ENCODE measurements around the gene PABPC1L.
"Not testable (repeated sequence)": the region's sequence is repeated elsewhere in the genome, so short reads cannot be mapped to it uniquely, and the experiment has no call there.

Gene PABPC1L

GRCh38 chr20:44909872-44910689 is at the start of gene PABPC1L:
TSS of gene PABPC1L (plus strand) at chr20:44910060. CDS start at chr20:44910144, 84 bp downstream.
- peak; percentile 59 to 77 (median 70) for DNase-seq (ENCODE audit: low read depth in 3 of 3)

GRCh38 chr20:44861531-44862006 is 48.3 kb upstream of the PABPC1L start:
- no peak for DNase-seq (ENCODE audit: low read depth in 3 of 3)

GRCh38 chr20:44862286-44862685 is 47.6 kb upstream of the PABPC1L start:
- DNase-seq (ENCODE audit: low read depth in 3 of 3): no peak

- not testable (repeated sequence) for DNase-seq (ENCODE audit: low read depth in 3 of 3)
Observed at GRCh38 chr20:44863365-44864084, 46.3 kb upstream of the PABPC1L start.

- DNase-seq (ENCODE audit: low read depth in 3 of 3): not testable (repeated sequence)
Observed at GRCh38 chr20:44864493-44864892, 45.4 kb upstream of the PABPC1L start.

GRCh38 chr20:44866703-44867335 is 43.0 kb upstream of the PABPC1L start:
- no peak for DNase-seq (ENCODE audit: low read depth in 3 of 3)

GRCh38 chr20:44869471-44869870 is 40.4 kb upstream of the PABPC1L start:
- no peak for DNase-seq (ENCODE audit: low read depth in 3 of 3)

- DNase-seq (ENCODE audit: low read depth in 3 of 3): not testable (repeated sequence)
Observed at GRCh38 chr20:44882360-44882759, 27.5 kb upstream of the PABPC1L start.

- no peak for DNase-seq (ENCODE audit: low read depth in 3 of 3)
Observed at GRCh38 chr20:44883214-44883902, 26.5 kb upstream of the PABPC1L start.

GRCh38 chr20:44884907-44885391 is 24.9 kb upstream of the PABPC1L start:
- DNase-seq (ENCODE audit: low read depth in 3 of 3): no peak

GRCh38 chr20:44885392-44886265 is 24.2 kb upstream of the PABPC1L start, which contains the start of gene YWHAB:
TSS of gene YWHAB (plus strand) at chr20:44885705. CDS start at chr20:44901534, 15,829 bp downstream.
- DNase-seq (ENCODE audit: low read depth in 3 of 3): peak; percentile 95 to 97 (median 97)

GRCh38 chr20:44886266-44886651 is 23.6 kb upstream of the PABPC1L start:
- no peak for DNase-seq (ENCODE audit: low read depth in 3 of 3)

- DNase-seq (ENCODE audit: low read depth in 3 of 3): no peak
Observed at GRCh38 chr20:44886828-44887227, 23.0 kb upstream of the PABPC1L start.

- DNase-seq (ENCODE audit: low read depth in 3 of 3): no peak
Observed at GRCh38 chr20:44887466-44887865, 22.4 kb upstream of the PABPC1L start.

GRCh38 chr20:44888226-44889103 is 21.4 kb upstream of the PABPC1L start:
- DNase-seq (ENCODE audit: low read depth in 3 of 3): no peak

- no peak for DNase-seq (ENCODE audit: low read depth in 3 of 3)
Observed at GRCh38 chr20:44891826-44892225, 18.0 kb upstream of the PABPC1L start.

GRCh38 chr20:44894959-44895358 is 14.9 kb upstream of the PABPC1L start:
- DNase-seq (ENCODE audit: low read depth in 3 of 3): no peak

GRCh38 chr20:44896583-44896982 is 13.3 kb upstream of the PABPC1L start:
- no peak for DNase-seq (ENCODE audit: low read depth in 3 of 3)

- DNase-seq (ENCODE audit: low read depth in 3 of 3): no peak
Observed at GRCh38 chr20:44897133-44897532, 12.7 kb upstream of the PABPC1L start.
